Measurements from ENCODE around the gene PTPRN2. TPM values are rescaled to one million over a fixed set of nuclear protein-coding genes. Genes with fewer than 3 reads are reported as not detected.
"Not testable (repeated sequence)": the region's sequence is repeated elsewhere in the genome, so short reads cannot be mapped to it uniquely, and the experiment has no call there.

The PTPRN2 gene
- polyA plus RNA-seq, 1 donor: 1.7 TPM

GRCh38 chr7:157671358-157672255 is 916.0 kb downstream of the PTPRN2 start:
- DNase-seq (ENCODE audit: low read depth): no peak

- DNase-seq (ENCODE audit: low read depth): no peak
These were observed 916.9 kb downstream of the PTPRN2 start for GRCh38 chr7:157670490-157671357.

DNA sequence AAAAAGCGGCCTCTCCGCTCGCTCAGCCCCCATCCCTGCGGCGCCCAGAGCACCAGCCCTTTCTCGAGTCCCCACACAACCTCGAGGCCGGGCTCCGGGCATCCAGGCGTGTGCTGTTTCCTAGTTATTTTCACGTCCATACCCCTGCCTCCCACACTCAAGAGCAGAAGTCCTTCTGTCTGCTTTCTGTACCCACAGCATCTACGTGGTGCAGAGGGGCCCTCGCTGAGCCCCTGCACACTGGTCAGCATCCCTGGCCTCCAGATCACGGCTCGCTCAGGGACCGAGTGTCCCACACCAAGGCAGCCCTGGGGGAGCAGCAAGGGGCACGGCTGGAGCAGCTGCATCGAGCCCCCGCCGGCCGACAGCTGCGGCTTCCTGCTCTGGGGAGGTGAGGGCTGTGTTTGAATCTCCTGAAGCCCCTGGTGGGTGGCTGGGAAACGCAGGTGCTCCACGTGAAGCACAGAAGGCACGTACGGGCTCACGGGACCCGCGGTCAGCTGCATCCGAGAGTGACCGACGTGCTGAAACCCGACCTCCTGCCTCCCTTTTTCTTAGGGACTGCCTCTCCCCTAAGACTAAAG is 917.8 kb downstream of the PTPRN2 start:
- no peak for DNase-seq (ENCODE audit: low read depth)

DNA sequence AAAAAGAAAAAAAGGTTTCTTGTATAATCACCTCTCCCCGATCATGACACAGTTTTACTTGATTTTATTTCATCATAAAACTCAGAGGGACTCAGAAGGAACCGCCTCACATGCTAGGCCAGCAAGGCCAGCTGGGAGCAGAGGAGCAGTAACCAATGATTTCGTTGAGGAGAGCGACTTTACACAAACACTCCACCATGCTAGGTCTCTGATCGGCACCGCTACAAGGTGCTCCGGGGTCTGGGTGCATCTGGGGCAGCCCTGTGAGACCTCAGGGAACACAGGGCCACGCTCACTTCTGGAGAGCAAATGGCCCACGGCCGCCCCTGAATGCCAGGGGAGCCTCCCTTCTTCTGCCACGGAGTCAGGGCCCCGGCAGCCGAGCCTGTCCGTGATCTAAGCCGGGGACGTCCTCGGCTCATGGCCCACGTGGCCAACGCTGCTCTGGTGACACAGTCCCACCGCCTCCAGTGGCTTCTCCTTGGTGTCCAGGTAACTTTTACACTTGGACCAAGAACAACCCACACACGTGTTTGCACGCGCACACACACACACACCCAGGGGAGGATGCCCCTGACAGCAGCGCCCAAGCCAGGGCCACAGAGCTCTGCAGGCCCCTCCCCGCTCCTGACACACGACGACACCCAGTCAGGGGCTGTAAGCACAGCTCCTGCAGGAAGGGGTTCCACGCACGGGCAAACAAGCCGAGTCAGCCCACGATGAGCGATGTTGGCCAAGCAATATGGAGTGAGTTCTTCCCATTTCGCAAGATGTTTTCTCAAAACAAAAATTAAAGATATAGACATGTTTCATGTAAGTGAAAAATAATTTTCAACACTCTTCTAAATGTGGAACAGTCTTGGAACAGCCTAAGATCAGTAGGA is 918.5 kb downstream of the PTPRN2 start:
- DNase-seq (ENCODE audit: low read depth): no peak

GRCh38 chr7:157668221-157668883 is 919.3 kb downstream of the PTPRN2 start:
- no peak for DNase-seq (ENCODE audit: low read depth)

GRCh38 chr7:157667731-157668130 is 919.9 kb downstream of the PTPRN2 start:
- DNase-seq (ENCODE audit: low read depth): no peak

GRCh38 chr7:157667261-157667660 is 920.4 kb downstream of the PTPRN2 start:
- DNase-seq (ENCODE audit: low read depth): no peak

- no peak for DNase-seq (ENCODE audit: low read depth)
These were observed 921.0 kb downstream of the PTPRN2 start for GRCh38 chr7:157666530-157667040.

GRCh38 chr7:157665634-157665988 is 922.0 kb downstream of the PTPRN2 start:
- not testable (repeated sequence) for DNase-seq (ENCODE audit: low read depth)

- no peak for DNase-seq (ENCODE audit: low read depth)
These were observed 922.6 kb downstream of the PTPRN2 start for GRCh38 chr7:157664871-157665633.

- DNase-seq (ENCODE audit: low read depth): no peak
These were observed 923.6 kb downstream of the PTPRN2 start for GRCh38 chr7:157664034-157664433.

DNA sequence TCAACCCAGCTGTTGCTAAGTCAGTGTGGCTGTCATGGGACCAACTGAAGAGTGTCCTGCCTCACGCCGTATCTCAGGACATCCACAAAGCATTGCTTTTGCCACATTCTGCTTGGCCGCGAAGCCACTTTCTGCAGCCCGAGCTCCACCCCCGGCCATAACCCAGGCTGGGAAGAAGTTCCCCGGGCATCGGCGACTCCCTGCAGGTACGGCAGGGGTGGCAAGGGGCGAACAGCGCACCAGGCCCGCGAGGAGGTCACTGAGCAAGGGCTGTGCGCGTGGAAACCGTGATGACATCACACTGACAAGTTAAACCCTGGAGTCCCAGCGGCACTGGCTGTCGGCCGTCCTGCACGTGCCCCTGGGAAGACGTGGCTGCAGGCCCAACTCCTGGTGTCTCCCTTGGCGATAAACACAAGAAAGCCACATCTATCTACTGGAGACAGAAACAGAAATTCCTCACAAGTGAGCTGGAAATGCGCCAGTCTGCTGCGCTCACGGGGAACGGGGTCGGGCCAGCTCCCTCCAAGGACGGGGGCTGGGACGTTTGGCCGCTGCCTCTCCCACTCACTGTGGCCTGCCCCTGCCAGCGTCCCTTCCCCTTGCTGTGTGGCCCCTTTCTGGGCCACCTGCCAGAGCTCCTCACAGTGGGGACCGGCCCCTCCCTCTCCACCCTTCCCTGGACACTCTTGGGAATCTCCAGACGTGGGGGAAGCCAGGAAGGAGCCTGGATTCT is 924.5 kb downstream of the PTPRN2 start:
- DNase-seq (ENCODE audit: low read depth): no peak

GRCh38 chr7:157662110-157662791 is 925.4 kb downstream of the PTPRN2 start:
- no peak for DNase-seq (ENCODE audit: low read depth)

DNA sequence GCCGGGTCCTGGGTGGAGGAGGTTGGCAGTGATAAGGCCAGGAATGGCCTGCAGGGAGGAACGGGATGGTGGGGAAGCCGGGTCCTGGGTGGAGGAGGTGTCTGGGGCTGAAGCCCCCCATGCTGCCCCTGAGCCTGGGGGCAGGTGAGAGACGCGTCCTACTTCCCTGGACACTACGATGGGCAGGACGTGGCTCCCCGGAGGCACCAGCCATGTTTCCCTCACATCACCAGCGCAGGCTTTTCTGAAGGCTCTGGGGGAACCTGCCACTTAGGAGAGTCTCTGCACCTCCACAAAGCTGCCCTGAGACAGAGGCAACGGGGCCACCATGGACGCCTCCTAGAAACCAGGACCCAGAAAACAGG is 926.0 kb downstream of the PTPRN2 start:
- no peak for DNase-seq (ENCODE audit: low read depth)

DNA sequence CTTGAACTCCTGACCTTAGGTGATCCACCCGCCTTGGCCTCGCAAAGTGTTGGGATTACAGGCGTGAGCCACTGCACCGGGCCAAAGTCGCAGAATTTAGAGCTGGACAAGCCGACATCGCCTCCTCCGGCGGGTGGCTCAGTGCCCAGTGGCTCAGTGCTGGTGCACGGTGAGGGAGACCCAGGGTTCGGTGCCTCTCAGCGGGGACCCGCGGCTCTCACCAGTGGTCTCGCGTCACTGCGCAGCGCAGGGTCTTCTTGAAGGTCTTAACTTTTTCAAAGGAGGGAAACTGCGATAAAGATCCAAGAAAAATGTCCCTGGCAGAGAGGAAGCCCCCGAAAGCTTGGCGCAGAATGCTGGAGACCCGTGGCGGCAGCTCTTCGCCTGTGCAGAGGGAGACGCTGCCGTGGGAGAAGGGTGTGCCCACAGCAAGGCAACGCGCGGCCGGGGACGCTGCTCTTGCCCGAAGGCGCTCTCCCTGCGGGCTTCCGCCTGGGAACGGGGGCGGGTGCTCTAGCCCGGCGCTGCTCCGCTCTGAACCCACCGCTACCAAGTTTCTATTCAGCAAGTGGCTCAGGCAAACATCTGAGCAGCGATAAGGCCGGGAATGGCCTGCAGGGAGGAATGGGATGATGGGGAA is 926.5 kb downstream of the PTPRN2 start:
- DNase-seq (ENCODE audit: low read depth): no peak

- DNase-seq (ENCODE audit: low read depth): no peak
These were observed 928.7 kb downstream of the PTPRN2 start for GRCh38 chr7:157658851-157659412.
